LNCAP (cell line): ENCODE measurements around the gene ADAD2.

Source experiments
- TF ChIP-seq, protein P1 (sequence below): fragments of 450-650 bp; IDR thresholded peaks from 2 replicates; pipeline ENCODE4 v1.5.1; 2017; ENCODE audit warnings: mild to moderate bottlenecking

The ADAD2 gene

DNA sequence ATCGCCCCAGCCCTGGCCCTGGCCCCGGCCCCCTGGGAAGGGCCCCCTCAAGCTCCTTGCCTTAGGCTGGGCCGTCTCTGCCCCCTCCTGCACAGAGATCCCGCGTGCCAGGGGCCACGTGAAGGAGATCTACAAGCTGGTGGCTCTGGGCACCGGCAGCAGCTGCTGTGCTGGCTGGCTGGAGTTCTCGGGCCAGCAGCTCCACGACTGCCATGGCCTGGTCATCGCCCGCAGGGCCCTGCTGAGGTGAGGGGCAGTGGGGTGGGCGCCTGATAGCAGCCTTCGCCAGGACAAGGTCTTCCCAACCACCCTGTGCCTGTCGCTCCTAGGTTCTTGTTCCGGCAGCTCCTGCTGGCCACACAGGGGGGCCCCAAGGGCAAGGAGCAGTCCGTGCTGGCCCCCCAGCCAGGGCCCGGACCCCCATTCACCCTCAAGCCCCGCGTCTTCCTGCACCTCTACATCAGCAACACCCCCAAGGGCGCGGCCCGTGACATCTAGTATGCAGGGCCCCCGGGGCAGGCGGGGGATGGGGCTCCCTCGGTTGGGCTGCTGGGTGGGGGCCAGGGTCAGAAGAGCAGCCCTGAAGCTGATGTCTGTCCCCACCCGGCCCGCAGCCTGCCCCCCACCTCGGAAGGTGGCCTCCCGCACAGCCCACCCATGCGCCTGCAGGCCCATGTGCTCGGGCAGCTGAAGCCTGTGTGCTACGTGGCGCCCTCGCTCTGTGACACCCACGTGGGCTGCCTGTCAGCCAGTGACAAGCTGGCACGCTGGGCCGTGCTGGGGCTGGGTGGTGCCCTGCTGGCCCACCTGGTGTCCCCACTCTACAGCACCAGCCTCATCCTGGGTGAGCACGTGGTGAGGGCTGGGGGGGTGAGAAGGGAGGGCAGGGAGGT lies 4.5 kb downstream of the ADAD2 start:
- TF ChIP-seq, protein P1, sequence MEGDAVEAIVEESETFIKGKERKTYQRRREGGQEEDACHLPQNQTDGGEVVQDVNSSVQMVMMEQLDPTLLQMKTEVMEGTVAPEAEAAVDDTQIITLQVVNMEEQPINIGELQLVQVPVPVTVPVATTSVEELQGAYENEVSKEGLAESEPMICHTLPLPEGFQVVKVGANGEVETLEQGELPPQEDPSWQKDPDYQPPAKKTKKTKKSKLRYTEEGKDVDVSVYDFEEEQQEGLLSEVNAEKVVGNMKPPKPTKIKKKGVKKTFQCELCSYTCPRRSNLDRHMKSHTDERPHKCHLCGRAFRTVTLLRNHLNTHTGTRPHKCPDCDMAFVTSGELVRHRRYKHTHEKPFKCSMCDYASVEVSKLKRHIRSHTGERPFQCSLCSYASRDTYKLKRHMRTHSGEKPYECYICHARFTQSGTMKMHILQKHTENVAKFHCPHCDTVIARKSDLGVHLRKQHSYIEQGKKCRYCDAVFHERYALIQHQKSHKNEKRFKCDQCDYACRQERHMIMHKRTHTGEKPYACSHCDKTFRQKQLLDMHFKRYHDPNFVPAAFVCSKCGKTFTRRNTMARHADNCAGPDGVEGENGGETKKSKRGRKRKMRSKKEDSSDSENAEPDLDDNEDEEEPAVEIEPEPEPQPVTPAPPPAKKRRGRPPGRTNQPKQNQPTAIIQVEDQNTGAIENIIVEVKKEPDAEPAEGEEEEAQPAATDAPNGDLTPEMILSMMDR: no peak

DNA sequence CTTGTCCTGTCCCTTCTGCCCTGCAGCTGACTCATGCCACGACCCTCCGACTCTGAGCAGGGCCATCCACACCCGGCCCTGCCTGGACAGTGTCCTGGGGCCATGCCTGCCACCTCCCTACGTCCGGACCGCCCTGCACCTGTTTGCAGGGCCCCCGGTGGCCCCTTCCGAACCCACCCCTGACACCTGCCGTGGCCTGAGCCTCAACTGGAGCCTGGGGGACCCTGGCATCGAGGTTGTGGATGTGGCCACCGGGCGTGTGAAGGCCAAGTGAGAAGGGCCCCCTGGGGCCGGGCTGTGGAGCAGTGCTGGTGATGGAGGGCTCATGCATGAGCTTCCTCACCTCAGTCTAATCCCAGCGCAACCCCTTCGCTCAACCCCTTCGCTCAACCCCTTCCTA lies 5.1 kb downstream of the ADAD2 start:
- TF ChIP-seq, protein P1: no peak

DNA sequence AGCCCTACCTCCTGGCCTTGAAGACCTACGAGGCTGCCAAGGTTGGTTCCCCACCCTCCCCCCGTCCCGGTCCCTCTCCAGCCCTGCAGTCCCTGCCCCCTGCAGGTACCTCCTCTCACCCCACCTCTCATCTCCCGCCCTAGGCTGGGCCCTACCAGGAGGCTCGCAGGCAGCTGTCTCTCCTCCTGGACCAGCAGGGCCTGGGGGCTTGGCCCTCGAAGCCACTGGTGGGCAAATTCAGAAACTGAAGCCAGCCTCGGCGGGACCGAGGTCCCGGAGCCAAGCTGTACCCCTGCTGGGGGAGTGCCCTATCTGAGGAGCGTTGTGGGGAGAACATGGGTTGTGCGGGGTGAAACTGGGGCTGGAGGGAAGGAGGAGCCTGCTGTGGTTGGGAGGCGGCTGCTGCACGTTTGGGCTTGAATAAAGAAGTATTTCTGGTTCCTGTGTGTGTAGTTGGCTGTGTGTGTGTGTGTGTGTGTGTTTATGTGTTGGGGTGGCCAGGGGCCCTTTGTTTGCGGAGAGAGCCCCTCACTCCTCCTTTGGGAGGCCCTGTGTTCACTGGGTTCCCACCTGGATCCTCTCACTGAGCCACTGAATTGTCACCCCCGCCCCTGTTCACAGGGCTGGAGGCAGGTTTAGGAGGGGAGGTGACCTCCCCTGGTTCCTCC lies 5.9 kb downstream of the ADAD2 start:
- TF ChIP-seq, protein P1: no peak

DNA sequence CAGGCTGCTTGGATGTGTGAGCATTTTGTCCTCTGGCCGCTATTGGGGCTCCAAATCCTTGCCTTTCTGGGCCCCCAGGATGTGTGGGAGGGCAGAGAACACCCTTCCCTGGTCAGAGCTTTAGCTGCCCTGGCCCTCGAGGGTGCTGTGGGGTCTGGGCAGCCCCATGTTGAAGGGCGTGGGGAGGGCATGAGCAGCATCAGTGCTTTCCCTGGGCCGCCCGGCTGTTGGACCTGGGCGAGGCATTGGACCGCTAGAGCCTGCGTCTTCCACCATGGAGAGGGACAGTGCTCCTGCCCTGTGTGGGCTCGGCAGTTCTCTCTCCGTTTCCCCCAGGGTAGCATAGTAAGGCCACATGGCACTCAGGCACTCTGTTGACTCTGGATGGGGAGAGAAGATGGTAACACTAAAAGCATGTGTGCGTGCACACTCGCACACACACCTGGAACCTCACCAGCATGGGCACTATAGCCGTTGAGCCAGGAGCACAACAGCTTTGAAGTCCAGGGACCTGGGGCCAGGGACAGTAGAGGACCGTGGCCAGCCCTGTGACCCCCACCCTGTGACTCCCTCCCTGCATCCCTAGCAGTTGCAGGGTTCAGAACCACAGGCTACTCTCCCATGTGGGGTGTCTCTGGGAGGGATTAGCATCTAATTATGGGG lies 6.6 kb downstream of the ADAD2 start:
- TF ChIP-seq, protein P1: no peak

DNA sequence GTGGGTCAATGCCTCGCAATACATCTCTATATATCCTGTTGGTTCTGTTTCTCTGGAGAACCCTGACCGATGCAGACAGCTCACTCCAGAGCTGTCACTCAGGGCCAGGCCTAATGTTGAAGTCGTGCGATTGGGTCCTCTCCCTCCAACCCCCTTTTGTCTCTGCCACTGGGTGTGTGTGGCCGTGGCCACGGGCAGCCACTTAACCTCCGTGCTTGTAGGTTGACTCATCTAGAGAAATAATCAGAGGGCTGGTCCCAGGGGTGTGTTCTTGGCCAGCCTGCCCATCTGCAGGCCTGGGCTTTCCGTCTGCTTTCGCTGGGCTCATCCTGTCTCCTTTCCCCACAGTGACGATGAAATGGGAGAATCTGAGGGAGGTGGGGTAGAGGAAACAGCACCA lies 7.4 kb downstream of the ADAD2 start:
- TF ChIP-seq, protein P1: no peak

DNA sequence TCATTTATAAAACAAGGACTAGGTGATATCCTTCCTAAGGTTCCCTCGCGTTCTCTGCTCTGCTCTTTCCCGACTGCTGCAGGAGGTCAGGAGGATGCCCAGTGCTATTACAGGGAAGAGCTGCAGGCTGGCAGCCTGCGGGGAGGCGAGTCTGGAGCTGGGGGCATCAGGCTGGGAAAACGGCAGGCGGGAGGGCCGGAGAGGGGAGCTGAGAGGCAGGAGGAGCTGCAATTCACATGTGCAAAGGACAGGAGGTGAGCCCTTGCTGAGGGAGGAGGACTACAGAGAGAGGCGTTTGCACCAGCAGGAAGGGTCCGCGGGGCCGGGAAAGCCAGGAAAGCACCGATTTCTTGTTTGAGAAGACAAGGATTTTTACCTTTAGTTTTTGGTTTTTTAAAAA lies 8.1 kb downstream of the ADAD2 start:
- TF ChIP-seq, protein P1: no peak

DNA sequence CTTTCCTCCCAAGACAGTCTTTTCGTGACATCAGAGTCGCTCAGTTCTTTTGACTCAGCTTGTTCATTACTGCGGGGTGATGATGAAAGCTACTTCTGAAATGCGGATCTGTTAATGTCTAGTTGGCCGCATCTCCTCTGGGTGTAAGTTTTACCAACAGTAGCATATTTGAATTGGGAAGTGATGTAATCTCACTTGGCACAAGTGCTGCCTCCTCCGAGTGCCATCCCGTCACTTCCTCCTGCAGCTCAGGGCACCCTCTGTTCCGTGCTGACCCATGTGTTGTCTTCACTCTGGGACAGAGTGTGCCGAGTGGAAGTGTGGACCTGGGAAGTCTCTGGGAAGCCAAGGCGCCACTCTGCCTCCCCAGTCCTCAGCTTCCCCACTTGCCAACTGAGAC lies 8.9 kb downstream of the ADAD2 start:
- TF ChIP-seq, protein P1: no peak
